Neural cell (in vitro differentiated cells): ENCODE data around the gene OR1A2. TPM values are rescaled to one million over a fixed set of nuclear protein-coding genes. Genes with fewer than 3 reads are reported as not detected.
"Not testable (repeated sequence)": the region's sequence is repeated elsewhere in the genome, so short reads cannot be mapped to it uniquely, and the experiment has no call there.

Source experiments
- H2AFZ ChIP-seq: fragments of 200-600, 300-800 bp; sonication (generic), shearing (Covaris generic); 2 replicates; pipeline ENCODE4 v1.6.0; 2014; ENCODE audit warnings: low read depth, mild to moderate bottlenecking, antibody characterized with exemption, low read length, moderate library complexity
- H3F3A ChIP-seq: fragments of 200-600 bp; shearing (Covaris generic); 2 replicates; pipeline ENCODE4 v1.6.1; 2016; ENCODE audit warnings: mild to moderate bottlenecking, moderate library complexity, mixed read lengths, antibody characterized with exemption, low read length; ENCODE audit not compliant: insufficient read depth, poor library complexity, severe bottlenecking
- H3K27ac ChIP-seq: fragments of 200-600, 300-800 bp; sonication (generic), shearing (Covaris generic); 2 replicates; pipeline ENCODE4 v1.5.1; 2014; ENCODE audit warnings: mild to moderate bottlenecking, low read length, moderate library complexity
- H3K27me3 ChIP-seq: fragments of 300-800, 200-600 bp; sonication (generic), shearing (Covaris generic); 2 replicates; pipeline ENCODE4 v1.6.0; 2014; ENCODE audit warnings: mild to moderate bottlenecking, low read depth, low read length, moderate library complexity; ENCODE audit not compliant: insufficient read depth
- H3K36me3 ChIP-seq: fragments of 300-800, 200-600 bp; sonication (generic), shearing (Covaris generic); 2 replicates; pipeline ENCODE4 v1.5.1; 2014; ENCODE audit warnings: mild to moderate bottlenecking, antibody characterized with exemption, low read length, moderate library complexity; ENCODE audit not compliant: insufficient read depth
- H3K4me2 ChIP-seq: fragments of 300-800, 200-600 bp; sonication (generic), shearing (Covaris generic); 2 replicates; pipeline ENCODE4 v1.6.0; 2014; ENCODE audit warnings: mild to moderate bottlenecking, low read length
- H3K4me3 ChIP-seq: fragments of 300-800, 200-600 bp; sonication (generic), shearing (Covaris generic); 2 replicates; pipeline ENCODE4 v1.5.1; 2014; ENCODE audit warnings: mild to moderate bottlenecking, low read length, moderate library complexity
- H3K79me2 ChIP-seq: fragments of 200-600 bp; shearing (Covaris generic); replicated peaks from 2 replicates; pipeline ENCODE4 v1.6.0; 2014; ENCODE audit warnings: mild to moderate bottlenecking, low read length, moderate library complexity; ENCODE audit not compliant: insufficient read depth
- H3K9ac ChIP-seq: fragments of 300-800, 200-600 bp; sonication (generic), shearing (Covaris generic); 2 replicates; pipeline ENCODE4 v1.6.1; 2016; ENCODE audit warnings: mild to moderate bottlenecking, low read length, mixed read lengths
- H3K9me2 ChIP-seq: fragments of 200-600 bp; shearing (Covaris generic); 2 replicates; pipeline ENCODE4 v1.6.1; 2016; ENCODE audit warnings: mild to moderate bottlenecking, low read length, mixed read lengths; ENCODE audit not compliant: insufficient read depth
- H3K9me3 ChIP-seq: fragments of 200-600, 300-800 bp; sonication (generic), shearing (Covaris generic); 2 replicates; pipeline ENCODE4 v1.6.1; 2016; ENCODE audit warnings: mild to moderate bottlenecking, mixed run types, low read length, moderate library complexity, mixed read lengths
- H4K20me1 ChIP-seq: fragments of 200-600 bp; shearing (Covaris generic); 2 replicates; pipeline ENCODE4 v1.6.1; 2016; ENCODE audit warnings: mild to moderate bottlenecking, mixed run types; ENCODE audit not compliant: insufficient read depth
- CTCF ChIP-seq: fragments of 450-650 bp; IDR thresholded peaks from 2 replicates; pipeline ENCODE4 v1.5.1; 2014; ENCODE audit warnings: antibody characterized with exemption, mild to moderate bottlenecking, moderate library complexity; ENCODE audit not compliant: poor library complexity, severe bottlenecking
- EP300 ChIP-seq: fragments of 450-650 bp; conservative IDR thresholded peaks from 2 replicates; pipeline ENCODE4 v1.6.1; 2014; ENCODE audit warnings: antibody characterized with exemption, mild to moderate bottlenecking, moderate library complexity; ENCODE audit not compliant: poor library complexity, severe bottlenecking
- EZH2 ChIP-seq: fragments of 200-600, 300-800 bp; shearing (Covaris generic), sonication (generic); IDR thresholded peaks from 2 replicates; pipeline ENCODE4 v1.6.1; 2014; ENCODE audit warnings: antibody characterized with exemption, low read length, borderline replicate concordance, mild to moderate bottlenecking; ENCODE audit not compliant: insufficient read depth, poor library complexity, severe bottlenecking
- MXI1 ChIP-seq: fragments of 450-650 bp; conservative IDR thresholded peaks from 2 replicates; pipeline ENCODE4 v1.6.1; 2014; ENCODE audit warnings: antibody characterized with exemption, mild to moderate bottlenecking; ENCODE audit not compliant: poor library complexity, severe bottlenecking
- POLR2AphosphoS5 ChIP-seq: IDR thresholded peaks from 2 replicates; pipeline ENCODE4 v1.6.1; 2012
- RAD21 ChIP-seq: fragments of 450-650 bp; conservative IDR thresholded peaks from 2 replicates; pipeline ENCODE4 v1.6.1; 2014; ENCODE audit warnings: antibody characterized with exemption, mild to moderate bottlenecking, moderate library complexity
- REST ChIP-seq: IDR thresholded peaks from 2 replicates; pipeline ENCODE4 v1.6.1; 2012; ENCODE audit warnings: borderline replicate concordance
- SMC3 ChIP-seq: fragments of 450-650 bp; conservative IDR thresholded peaks from 2 replicates; pipeline ENCODE4 v1.6.1; 2014; ENCODE audit warnings: antibody characterized with exemption, mild to moderate bottlenecking, moderate library complexity; ENCODE audit not compliant: poor library complexity
- TAF1 ChIP-seq: IDR thresholded peaks from 2 replicates; pipeline ENCODE4 v1.6.1; 2012; ENCODE audit warnings: low read depth
- polyA plus RNA-seq: library from polyadenylated mRNA; depleted of rRNA; stranded (reverse); fragments of >200 nt; gene quantifications from 2 replicates; pipeline ENCODE4 v1.2.3, GENCODE V29; 2014

The OR1A2 gene
- polyA plus RNA-seq, 1 donor from 2014 or later: not detected

GRCh38 chr17:3213001-3213400 lies 15.7 kb downstream of the OR1A2 start:
- H4K20me1 ChIP-seq: no peaks in the 10 kb centered on the region
- H3K4me3 ChIP-seq: no peak overlapping the region
- no peak overlapping the region for H3K9ac ChIP-seq
- TF ChIP-seq TAF1 (no peak), EP300 (no peak), REST (no peak), MXI1 (no peak), RAD21 (no peak), CTCF (no peak), POLR2AphosphoS5 (no peak), EZH2 (no peak), SMC3 (no peak)
- no peaks in the 10 kb centered on the region for H3F3A ChIP-seq
- H3K9me2 ChIP-seq: no peaks in the 10 kb centered on the region
- no peaks in the 10 kb centered on the region for H3K9me3 ChIP-seq
- no peaks in the 10 kb centered on the region for H3K27me3 ChIP-seq
- no peak overlapping the region for H3K27ac ChIP-seq
- H3K4me2 ChIP-seq: no peak overlapping the region
- no peak overlapping the region for H2AFZ ChIP-seq
- H3K36me3 ChIP-seq: no peaks in the 10 kb centered on the region
- H3K79me2 ChIP-seq: no peaks in the 10 kb centered on the region

GRCh38 chr17:3213587-3213986 lies 16.3 kb downstream of the OR1A2 start:
- Histone ChIP-seq H2AFZ (no peak overlapping the region), H3K9me2 (no peaks in the 10 kb centered on the region), H3K4me2 (no peak overlapping the region), H3K27me3 (no peaks in the 10 kb centered on the region), H3K9ac (no peak overlapping the region), H3K9me3 (no peaks in the 10 kb centered on the region), H3K27ac (no peak overlapping the region), H3K36me3 (no peaks in the 10 kb centered on the region), H3F3A (no peaks in the 10 kb centered on the region), H3K79me2 (no peaks in the 10 kb centered on the region), H3K4me3 (no peak overlapping the region), H4K20me1 (no peaks in the 10 kb centered on the region)
- no peak for TF ChIP-seq CTCF
- no peak for TF ChIP-seq EZH2
- no peak for TF ChIP-seq RAD21
- no peak for TF ChIP-seq POLR2AphosphoS5
- TF ChIP-seq SMC3: no peak
- no peak for TF ChIP-seq TAF1

GRCh38 chr17:3219978-3220377 lies 22.7 kb downstream of the OR1A2 start:
- H3K4me2 ChIP-seq, H3K9me3 ChIP-seq, H3K4me3 ChIP-seq, H3K9ac ChIP-seq, H3K36me3 ChIP-seq, H3K27me3 ChIP-seq, H3K79me2 ChIP-seq, H3K9me2 ChIP-seq, H2AFZ ChIP-seq, H3F3A ChIP-seq, H3K27ac ChIP-seq, H4K20me1 ChIP-seq: not testable (repeated sequence)
